HepG2 (cell line): ENCODE results near the gene PDGFA. TPM values are rescaled to one million over a fixed set of nuclear protein-coding genes. Genes with fewer than 3 reads are reported as not detected.

Source experiments
- ATAC-seq: fragments of 200-7000 bp; cut with Tn5 transposase; 3 replicates; pipeline ENCODE4 v1.9.1; 2020; ENCODE audit warnings: mild to moderate bottlenecking, moderate library complexity
- BruUV-seq: library from RNA; stranded (reverse); fragments of 400-500 nt; replicated peaks from 2 replicates; lab custom pipeline; 2021; lab: Mats Ljungman, UMichigan
- CTCF ChIA-PET: fragments of 300-600 bp; formaldehyde crosslinking; extraction: SDS; loops from one replicate; lab custom pipeline; 2021; ENCODE audit warnings: low total read pairs, inconsistent platforms, low intra/inter-chr PET ratio; lab: Yijun Ruan, JAX
- POLR2A ChIA-PET: fragments of 350-600 bp; sonication (Branson Sonifier 250); formaldehyde crosslinking; loops from one replicate; lab custom pipeline; 2020; ENCODE audit warnings: antibody characterized with exemption, inconsistent platforms; lab: Yijun Ruan, JAX
- DNase-seq: peaks from one replicate; pipeline ENCODE4 v3.0.0-alpha.2; 2015; ENCODE audit warnings: low spot score
- FAIRE-seq: peaks from 3 replicates; lab custom pipeline; 2011; peaks lifted over from hg19 to GRCh38; lab: Jason Lieb, UNC
- H2AFZ ChIP-seq: one replicate; pipeline ENCODE4 v1.6.1; 2011; ENCODE audit warnings: low read length, inconsistent platforms
- H3K27ac ChIP-seq: fragments of 300-600 bp; 3 replicates; pipeline ENCODE4 v1.8.0; 2011; ENCODE audit warnings: mixed run types, mild to moderate bottlenecking, mixed read lengths, low read length, inconsistent platforms; ENCODE audit not compliant: insufficient read depth; ENCODE audit errors: extremely low read length
- H3K27me3 ChIP-seq, 2 experiments: fragments of 200-600 bp in 1 of 2; 2 replicates in 1 of 2; 3 replicates in 1 of 2; pipeline versions ENCODE4 v1.6.0 to v1.8.0; 2011; ENCODE audit warnings: low read length in 2 of 2, mild to moderate bottlenecking in 2 of 2, moderate library complexity in 2 of 2, inconsistent platforms in 1 of 2; ENCODE audit not compliant: insufficient read depth in 2 of 2, control insufficient read depth in 1 of 2
- H3K36me3 ChIP-seq, 2 experiments: fragments of 200-600 bp in 1 of 2; replicated peaks in 1 of 2; 2 replicates in 1 of 2; 3 replicates in 1 of 2; pipeline versions ENCODE4 v1.5.1 to v1.8.0; 2011; ENCODE audit warnings: low read length in 2 of 2, inconsistent platforms in 1 of 2; ENCODE audit not compliant: insufficient read depth in 2 of 2, control insufficient read depth in 1 of 2
- H3K4me1 ChIP-seq: 2 replicates; pipeline ENCODE4 v1.5.1; 2012; ENCODE audit warnings: low read length, inconsistent platforms; ENCODE audit not compliant: insufficient read depth
- H3K4me2 ChIP-seq: 2 replicates; pipeline ENCODE4 v1.6.0; 2011; ENCODE audit warnings: low read depth, low read length, inconsistent platforms
- H3K4me3 ChIP-seq, 3 experiments: fragments of 200-600 bp in 1 of 3; sonication (generic), shearing (Covaris generic) in 1 of 3; replicated peaks in 1 of 3; 2 replicates each; pipeline ENCODE4 v1.5.1; 2011 to 2016; ENCODE audit warnings: low read length in 3 of 3, inconsistent platforms in 2 of 3, low read depth in 2 of 3, mild to moderate bottlenecking in 2 of 3, control low read depth in 1 of 3, mixed read lengths in 1 of 3; ENCODE audit not compliant: insufficient read depth in 1 of 3
- H3K79me2 ChIP-seq: one replicate; pipeline ENCODE4 v1.6.1; 2011; ENCODE audit warnings: low read length, inconsistent platforms; ENCODE audit not compliant: insufficient read depth
- H3K9ac ChIP-seq: 2 replicates; pipeline ENCODE4 v1.6.0; 2011; ENCODE audit warnings: mild to moderate bottlenecking, low read depth, low read length, inconsistent platforms; ENCODE audit not compliant: insufficient read depth
- H3K9me3 ChIP-seq: 2 replicates; pipeline ENCODE4 v1.5.1; 2012; ENCODE audit warnings: mild to moderate bottlenecking, low read length
- H4K20me1 ChIP-seq: 2 replicates; pipeline ENCODE4 v1.6.0; 2011; ENCODE audit warnings: inconsistent platforms, mild to moderate bottlenecking, low read length, moderate library complexity; ENCODE audit not compliant: insufficient read depth
- DNMT1 ChIP-seq: sonication (generic); formaldehyde crosslinking; IDR thresholded peaks from 2 replicates; pipeline ENCODE4 v1.5.1; 2020; ENCODE audit warnings: mild to moderate bottlenecking, missing genetic modification reagents
- KDM2A ChIP-seq: sonication (generic); formaldehyde crosslinking; IDR thresholded peaks from 2 replicates; pipeline ENCODE4 v1.4.0; 2020; ENCODE audit warnings: low read depth, missing genetic modification reagents, borderline replicate concordance
- MED8 ChIP-seq: sonication (generic); formaldehyde crosslinking; IDR thresholded peaks from 2 replicates; pipeline ENCODE4 v1.8.1; 2023; ENCODE audit warnings: mild to moderate bottlenecking, missing genetic modification reagents; ENCODE audit not compliant: insufficient replicate concordance
- PATZ1 ChIP-seq: sonication (generic); formaldehyde crosslinking; IDR thresholded peaks from 2 replicates; pipeline ENCODE4 v1.4.0; 2020; ENCODE audit warnings: missing genetic modification reagents
- TEAD3 ChIP-seq: optimal IDR thresholded peaks from 2 replicates; pipeline ENCODE3; 2016; ENCODE audit warnings: borderline replicate concordance
- UBTF ChIP-seq: sonication (generic); formaldehyde crosslinking; IDR thresholded peaks from 2 replicates; pipeline ENCODE4 v1.4.0; 2020; ENCODE audit warnings: mild to moderate bottlenecking, missing genetic modification reagents
- ZNF687 ChIP-seq: sonication (generic); formaldehyde crosslinking; IDR thresholded peaks from 2 replicates; pipeline ENCODE4 v1.5.1; 2020; ENCODE audit warnings: mild to moderate bottlenecking, missing genetic modification reagents, moderate library complexity
- ZNF776 ChIP-seq: sonication (generic); formaldehyde crosslinking; IDR thresholded peaks from 2 replicates; pipeline ENCODE4 v1.4.0; 2020; ENCODE audit warnings: mild to moderate bottlenecking, missing genetic modification reagents
- WGBS: methylation state at CpG from one replicate; pipeline ENCODE4 v1.1.6; 2017; ENCODE audit warnings: low lambda C conversion rate; 5-methylcytosine and 5-hydroxymethylcytosine counted together
- in situ Hi-C: cut with HindIII; loops from 2 replicates; pipeline ENCODE4 v1.10.0; 2017; ENCODE audit warnings: low pct_unique_long_range_greater_than_20kb; ENCODE audit not compliant: extremely low pct_ligation_motif_present
- intact Hi-C: fragments of 100-400 bp; cut with micrococcal nuclease; formaldehyde crosslinking; loops from one replicate; pipeline ENCODE4 v1.10.0; 2022; ENCODE audit not compliant: unreplicated experiment
- polyA plus RNA-seq, 8 experiments: library from polyadenylated mRNA; depleted of rRNA in 3 of 8; stranded (reverse) in 7 of 8; unstranded in 1 of 8; fragments of >200 nt; fragmentation: Illumina TruSeq in 4 of 8; extraction: Trizol in 4 of 8; gene quantifications; 2 replicates each; pipeline versions ENCODE4 v1.2.1 to v1.2.3, GENCODE V29; 2011 to 2016; ENCODE audit warnings: low read depth in 4 of 8, missing spikeins in 1 of 8, mixed read lengths in 1 of 8; ENCODE audit not compliant: insufficient read depth in 1 of 8
- total RNA-seq, 5 experiments: library from RNA; depleted of rRNA; stranded (reverse); fragments of >200 nt; fragmentation: Illumina TruSeq; extraction: Trizol; gene quantifications; 2 replicates each; pipeline ENCODE4 v1.2.3, GENCODE V29; 2016; ENCODE audit warnings: low read depth in 1 of 5

PDGFA gene
- total and polyA plus RNA-seq, 2 of the 13 experiments (the other 11 are each of a cell fraction or from before 2014, with no cell fraction given), result 1.5 to 3.4 TPM

GRCh38 chr7:480531-481218 lies 39.0 kb downstream of the PDGFA start:
- peak overlapping the region in 1 of 3 experiments; percentile 65; a peak in 1 of 6 replicates for H3K4me3 ChIP-seq
- TF ChIP-seq UBTF, result 0 out of 2 replicates have a peak, but pooled peaks have one; percentile 26
- TF ChIP-seq TEAD3 (CRISPR knock-in tag), result no peak
- TF ChIP-seq MED8 (CRISPR knock-in tag), result no peak
- peak; percentile 24; the same call in 1 of the 2 replicates for TF ChIP-seq KDM2A (CRISPR knock-in tag)
- peak; percentile 42; the same call in 1 of the 2 replicates for TF ChIP-seq PATZ1 (CRISPR knock-in tag)
- TF ChIP-seq ZNF776, result 0 out of 2 replicates have a peak, but pooled peaks have one; percentile 19
- TF ChIP-seq ZNF687 (CRISPR knock-in tag), result peak; percentile 31; the same call in 1 of the 2 replicates
- TF ChIP-seq DNMT1 (CRISPR knock-in tag), result no peak
- DNase-seq, result no peak
- H2AFZ ChIP-seq, result no peak overlapping the region
- no TSS peak for BruUV-seq
- H3K4me1 ChIP-seq, result peaks cover 45% of the 10 kb centered on the region
- H3K9ac ChIP-seq, result 0 out of 2 replicates have a peak overlapping the region, but pooled peaks have one; percentile 39
- intact Hi-C loops, result loop anchor here (10.0 kb wide), 1 partner anchor 46 kb away; no protein-coding TSS in a partner anchor
- no peaks in the 10 kb centered on the region for H3K36me3 ChIP-seq
- FAIRE-seq, result no peak
- H4K20me1 ChIP-seq, result no peaks in the 10 kb centered on the region
- 0% methylated on average over 4 of the region's 14 CpGs for WGBS
- peaks cover 10 to 23% of the 10 kb centered on the region in 2 experiments for H3K27me3 ChIP-seq
- H3K4me2 ChIP-seq, result peak overlapping the region; percentile 67
- POLR2A ChIA-PET, result interaction anchor here (1.0 to 1.2 kb wide), 2 partner anchors 8 to 33 kb away, joined by 3 to 6 read pairs; no protein-coding TSS in a partner anchor
- H3K79me2 ChIP-seq, result no peaks in the 10 kb centered on the region
- peak; percentile 65 for ATAC-seq
- no peak overlapping the region for H3K27ac ChIP-seq
- H3K9me3 ChIP-seq, result no peaks in the 10 kb centered on the region
- CTCF ChIA-PET, result no interaction called here
- in situ Hi-C loops, result no loop called here
